GM12878 (cell line): ENCODE data around the gene ATP1B2. TPM values are rescaled to one million over a fixed set of nuclear protein-coding genes. Genes with fewer than 3 reads are reported as not detected.

Source experiments
- ATAC-seq: fragments of 200-7000 bp; cut with Tn5 transposase; 3 replicates; pipeline ENCODE4 v1.9.1; 2020; ENCODE audit warnings: mild to moderate bottlenecking, moderate library complexity
- BruUV-seq: library from RNA; stranded (reverse); fragments of 400-500 nt; replicated peaks from 2 replicates; lab custom pipeline; 2021; lab: Mats Ljungman, UMichigan
- CTCF ChIA-PET: fragments of 300-600 bp; sonication (Branson Sonifier 250); formaldehyde crosslinking; extraction: SDS; loops from one replicate; lab custom pipeline; 2021; ENCODE audit warnings: inconsistent platforms; lab: Yijun Ruan, JAX
- POLR2A ChIA-PET: fragments of 350-600 bp; formaldehyde crosslinking; extraction: SDS; loops from one replicate; lab custom pipeline; 2021; ENCODE audit warnings: inconsistent platforms; lab: Charles Lee
- RAD21 ChIA-PET: fragments of 300-600 bp; sonication (Branson Sonifier 250); formaldehyde crosslinking; loops from one replicate; lab custom pipeline; 2023; ENCODE audit warnings: antibody characterized with exemption; ENCODE audit not compliant: unreplicated experiment; lab: Charles Lee
- SMC1A ChIA-PET: fragments of 300-600 bp; sonication (Branson Sonifier 250); formaldehyde crosslinking; loops from one replicate; lab custom pipeline; 2023; ENCODE audit not compliant: unreplicated experiment, uncharacterized antibody; lab: Charles Lee
- DNase-seq: peaks from one replicate; pipeline ENCODE4 v3.0.0-alpha.2; 2011; ENCODE audit warnings: low read depth, low spot score
- FAIRE-seq: peaks from 3 replicates; lab custom pipeline; 2011; peaks lifted over from hg19 to GRCh38; lab: Jason Lieb, UNC
- H2AFZ ChIP-seq: 2 replicates; pipeline ENCODE4 v1.6.0; 2011; ENCODE audit warnings: low read depth, low read length, control low read depth; ENCODE audit not compliant: control insufficient read depth
- H3K27ac ChIP-seq: 2 replicates; pipeline ENCODE4 v1.5.1; 2011; ENCODE audit warnings: control low read depth; ENCODE audit not compliant: control insufficient read depth, insufficient read depth
- H3K27me3 ChIP-seq, 2 experiments: replicated peaks in 1 of 2; 2 replicates each; pipeline versions ENCODE4 v1.6.0 to v1.6.1; 2011; ENCODE audit warnings: low read length in 1 of 2; ENCODE audit not compliant: control insufficient read depth in 2 of 2, insufficient read depth in 2 of 2
- H3K36me3 ChIP-seq, 2 experiments: 2 replicates each; pipeline ENCODE4 v1.5.1; 2011; ENCODE audit warnings: low read length in 1 of 2; ENCODE audit not compliant: control insufficient read depth in 2 of 2, insufficient read depth in 2 of 2
- H3K4me1 ChIP-seq: 2 replicates; pipeline ENCODE4 v1.6.1; 2011; ENCODE audit warnings: mild to moderate bottlenecking, low read length, moderate library complexity, mixed read lengths; ENCODE audit not compliant: control insufficient read depth, insufficient read depth
- H3K4me2 ChIP-seq: 2 replicates; pipeline ENCODE4 v1.6.0; 2011; ENCODE audit warnings: control low read depth; ENCODE audit not compliant: control insufficient read depth, insufficient read depth
- H3K4me3 ChIP-seq: fragments of 200-600 bp; sonication (generic); 2 replicates; pipeline ENCODE4 v1.5.1; 2016
- H3K79me2 ChIP-seq: 2 replicates; pipeline ENCODE4 v1.6.0; 2011; ENCODE audit warnings: low read length; ENCODE audit not compliant: control insufficient read depth, insufficient read depth
- H3K9ac ChIP-seq: 2 replicates; pipeline ENCODE4 v1.8.0; 2011; ENCODE audit warnings: low read length, control low read depth, mixed read lengths; ENCODE audit not compliant: control insufficient read depth, insufficient read depth
- H3K9me3 ChIP-seq: replicated peaks from 3 replicates; pipeline ENCODE4 v1.5.1; 2011; ENCODE audit warnings: mild to moderate bottlenecking, low read length; ENCODE audit not compliant: control insufficient read depth, insufficient read depth
- H4K20me1 ChIP-seq: 2 replicates; pipeline ENCODE4 v1.6.0; 2011; ENCODE audit not compliant: control insufficient read depth, insufficient read depth
- ASH2L ChIP-seq: fragments of 300-600, 200-600 bp; sonication (generic); IDR thresholded peaks from 2 replicates; pipeline ENCODE4 v1.6.1; 2017; ENCODE audit warnings: low read depth, mild to moderate bottlenecking, borderline replicate concordance
- BHLHE40 ChIP-seq, 2 experiments: fragments of 450-650 bp in 1 of 2; IDR thresholded peaks; 2 replicates each; pipeline ENCODE4 v1.6.1; 2011 to 2017; ENCODE audit warnings: low read depth in 2 of 2, borderline replicate concordance in 1 of 2, improper control_type of control experiment in 1 of 2, low read length in 1 of 2, mild to moderate bottlenecking in 1 of 2
- CBFB ChIP-seq: IDR thresholded peaks from 2 replicates; pipeline ENCODE4 v1.6.1; 2016; ENCODE audit warnings: antibody characterized with exemption, low read depth
- E2F4 ChIP-seq: IDR thresholded peaks from 2 replicates; pipeline ENCODE4 v1.6.1; 2012; ENCODE audit warnings: low read depth, low read length, improper control_type of control experiment
- ESRRA ChIP-seq: IDR thresholded peaks from 2 replicates; pipeline ENCODE4 v1.6.1; 2012; ENCODE audit warnings: mild to moderate bottlenecking, low read length, improper control_type of control experiment
- FOXM1 ChIP-seq: IDR thresholded peaks from 2 replicates; pipeline ENCODE4 v1.6.1; 2012; ENCODE audit warnings: low read depth, mild to moderate bottlenecking, inconsistent platforms, low read length, moderate library complexity
- HCFC1 ChIP-seq: fragments of 150-350 bp; IDR thresholded peaks from 2 replicates; pipeline ENCODE4 v1.6.1; 2014; ENCODE audit warnings: low read length
- IKZF2 ChIP-seq, 2 experiments: fragments of 450-650 bp; IDR thresholded peaks; 2 replicates each; pipeline ENCODE4 v1.6.1; 2017; ENCODE audit warnings: mild to moderate bottlenecking in 2 of 2, moderate library complexity in 2 of 2
- JUND ChIP-seq: IDR thresholded peaks from 2 replicates; pipeline ENCODE4 v1.6.1; 2012; ENCODE audit warnings: low read depth, mild to moderate bottlenecking, low read length, improper control_type of control experiment, moderate library complexity
- MEF2B ChIP-seq: fragments of 450-650 bp; IDR thresholded peaks from 2 replicates; pipeline ENCODE4 v1.6.1; 2018; ENCODE audit warnings: mild to moderate bottlenecking, moderate library complexity; ENCODE audit not compliant: partially characterized antibody, poor library complexity, severe bottlenecking
- NFXL1 ChIP-seq: fragments of 450-650 bp; IDR thresholded peaks from 2 replicates; pipeline ENCODE4 v1.6.1; 2017; ENCODE audit warnings: antibody characterized with exemption, mild to moderate bottlenecking, borderline replicate concordance
- RELA ChIP-seq: fragments of 450-650 bp; IDR thresholded peaks from 2 replicates; pipeline ENCODE4 v1.8.0; 2014; ENCODE audit warnings: borderline replicate concordance; ENCODE audit not compliant: partially characterized antibody
- RELB ChIP-seq: fragments of 450-650 bp; IDR thresholded peaks from 2 replicates; pipeline ENCODE4 v1.6.1; 2017; ENCODE audit warnings: low read depth, mild to moderate bottlenecking, moderate library complexity
- TAF1 ChIP-seq: IDR thresholded peaks from 2 replicates; pipeline ENCODE4 v1.6.1; 2011; ENCODE audit warnings: mild to moderate bottlenecking, low read depth, low read length, borderline replicate concordance
- ZBTB11 ChIP-seq: fragments of 450-650 bp; formaldehyde crosslinking; IDR thresholded peaks from 2 replicates; pipeline ENCODE4 v1.5.0; 2022; ENCODE audit warnings: mild to moderate bottlenecking, missing genetic modification characterization
- WGBS: methylation state at CpG from one replicate; pipeline ENCODE4 v1.1.6; 2016; ENCODE audit warnings: low lambda C conversion rate; ENCODE audit not compliant: insufficient replicate concordance, insufficient coverage; ENCODE audit errors: missing lambda C conversion rate; 5-methylcytosine and 5-hydroxymethylcytosine counted together
- in situ Hi-C: fragments of 300-500 bp; cut with MboI; formaldehyde crosslinking; loops from 9 replicates; pipeline ENCODE4 v1.14.3; 2018; ENCODE audit warnings: mixed read lengths
- intact Hi-C: fragments of 100-400 bp; cut with micrococcal nuclease; formaldehyde crosslinking; loops from one replicate; pipeline ENCODE4 v1.14.2; 2022; ENCODE audit not compliant: unreplicated experiment
- polyA plus RNA-seq, 11 experiments: library from polyadenylated mRNA; depleted of rRNA in 4 of 11; unstranded in 6 of 11; stranded (reverse) in 5 of 11; fragments of >200 nt; fragmentation: Nextera tagmentation in 4 of 11; fragmentation: Illumina TruSeq in 1 of 11; extraction: Ambion mirVana in 4 of 11; extraction: Trizol in 1 of 11; gene quantifications; 1 replicate in 1 of 11; 2 replicates in 10 of 11; pipeline versions ENCODE4 v1.2.1 to v1.2.3, GENCODE V29; 2011 to 2016; ENCODE audit warnings: inconsistent platforms in 2 of 11, missing spikeins in 2 of 11, low read depth in 1 of 11
- total RNA-seq, 4 experiments: library from RNA; depleted of rRNA in 3 of 4; stranded (reverse); fragments of >200 nt in 3 of 4; fragmentation: Illumina TruSeq in 1 of 4; extraction: Trizol in 1 of 4; gene quantifications; 2 replicates each; pipeline versions ENCODE4 v1.2.1 to v1.2.3, GENCODE V29; 2013 to 2021

The ATP1B2 gene
- total and polyA plus RNA-seq, 10 of the 15 experiments (the other 5 are each of a cell fraction or from before 2014, with no cell fraction given) = 0.03 to 0.29 (median 0.15) TPM; not detected in 3

- FAIRE-seq (no peak), ATAC-seq (no peak), DNase-seq (no peak)
- 88% methylated on average over 10 of the region's 10 CpGs for WGBS
- RAD21 ChIA-PET = no interaction called here
- SMC1A ChIA-PET = no interaction called here
- Histone ChIP-seq H3K79me2 (peaks cover 5% of the 10 kb centered on the region), H3K9ac (no peak overlapping the region), H2AFZ (no peak overlapping the region), H3K4me3 (no peak overlapping the region), H3K4me1 (no peaks in the 10 kb centered on the region), H4K20me1 (no peaks in the 10 kb centered on the region; the same call in 1 of the 2 replicates), H3K27ac (no peak overlapping the region), H3K4me2 (no peak overlapping the region), H3K9me3 (peaks cover 8% of the 10 kb centered on the region), H3K27me3 (no peaks in the 10 kb centered on the region), H3K36me3 (peaks cover 13 to 15% of the 10 kb centered on the region in 2 experiments)
- CTCF ChIA-PET = interaction anchor here (1.1 kb wide), 1 partner anchor 10 kb away, joined by 3 read pairs; no protein-coding TSS in a partner anchor
- POLR2A ChIA-PET = interaction anchor here (0.6 to 0.7 kb wide), 3 partner anchors 13 to 283 kb away, joined by 3 to 4 read pairs (median 3); partner anchors contain the start of gene PLSCR3
- TF ChIP-seq RELB = no peak
- no peak for TF ChIP-seq ASH2L
- TF ChIP-seq FOXM1 = no peak
- no peak for TF ChIP-seq ESRRA
- no peak for TF ChIP-seq E2F4
- TF ChIP-seq CBFB = no peak
- no peak for TF ChIP-seq RELA
- no peak for TF ChIP-seq HCFC1
- no peak for TF ChIP-seq BHLHE40 (IDR thresholded peaks at IDR 0.05; ENCODE audit: borderline replicate concordance in 1 of 2, low read depth in 2 of 2, low read length in 1 of 2)
- TF ChIP-seq IKZF2 (IDR thresholded peaks at IDR 0.05) = no peak
- no peak for TF ChIP-seq TAF1
- TF ChIP-seq ZBTB11 = no peak
- TF ChIP-seq MEF2B = no peak
- TF ChIP-seq NFXL1 = no peak
- TF ChIP-seq JUND = no peak
- intact Hi-C loops = loop anchor here (5.0 kb wide), 1 partner anchor 45 kb away; the partner anchor contains the start of gene SHBG
- in situ Hi-C loops = no loop called here
- BruUV-seq = no TSS peak
These were observed 26.8 kb downstream of the ATP1B2 start for GRCh38 chr17:7677388-7678067.
